Hindlimb muscle (tissue), 1 donor: Measurements from ENCODE around the gene CGN. TPM values are rescaled to one million over a fixed set of nuclear protein-coding genes. Genes with fewer than 3 reads are reported as not detected.

Experiments
- DNase-seq: peaks from one replicate; pipeline ENCODE4 v3.0.0-alpha.2; 2013
- polyA plus RNA-seq: library from polyadenylated mRNA; unstranded; fragments of 120-200 nt; gene quantifications from one replicate; pipeline ENCODE4 v1.2.1, GENCODE V29; 2013; ENCODE audit not compliant: insufficient read length

Gene CGN, protein sequence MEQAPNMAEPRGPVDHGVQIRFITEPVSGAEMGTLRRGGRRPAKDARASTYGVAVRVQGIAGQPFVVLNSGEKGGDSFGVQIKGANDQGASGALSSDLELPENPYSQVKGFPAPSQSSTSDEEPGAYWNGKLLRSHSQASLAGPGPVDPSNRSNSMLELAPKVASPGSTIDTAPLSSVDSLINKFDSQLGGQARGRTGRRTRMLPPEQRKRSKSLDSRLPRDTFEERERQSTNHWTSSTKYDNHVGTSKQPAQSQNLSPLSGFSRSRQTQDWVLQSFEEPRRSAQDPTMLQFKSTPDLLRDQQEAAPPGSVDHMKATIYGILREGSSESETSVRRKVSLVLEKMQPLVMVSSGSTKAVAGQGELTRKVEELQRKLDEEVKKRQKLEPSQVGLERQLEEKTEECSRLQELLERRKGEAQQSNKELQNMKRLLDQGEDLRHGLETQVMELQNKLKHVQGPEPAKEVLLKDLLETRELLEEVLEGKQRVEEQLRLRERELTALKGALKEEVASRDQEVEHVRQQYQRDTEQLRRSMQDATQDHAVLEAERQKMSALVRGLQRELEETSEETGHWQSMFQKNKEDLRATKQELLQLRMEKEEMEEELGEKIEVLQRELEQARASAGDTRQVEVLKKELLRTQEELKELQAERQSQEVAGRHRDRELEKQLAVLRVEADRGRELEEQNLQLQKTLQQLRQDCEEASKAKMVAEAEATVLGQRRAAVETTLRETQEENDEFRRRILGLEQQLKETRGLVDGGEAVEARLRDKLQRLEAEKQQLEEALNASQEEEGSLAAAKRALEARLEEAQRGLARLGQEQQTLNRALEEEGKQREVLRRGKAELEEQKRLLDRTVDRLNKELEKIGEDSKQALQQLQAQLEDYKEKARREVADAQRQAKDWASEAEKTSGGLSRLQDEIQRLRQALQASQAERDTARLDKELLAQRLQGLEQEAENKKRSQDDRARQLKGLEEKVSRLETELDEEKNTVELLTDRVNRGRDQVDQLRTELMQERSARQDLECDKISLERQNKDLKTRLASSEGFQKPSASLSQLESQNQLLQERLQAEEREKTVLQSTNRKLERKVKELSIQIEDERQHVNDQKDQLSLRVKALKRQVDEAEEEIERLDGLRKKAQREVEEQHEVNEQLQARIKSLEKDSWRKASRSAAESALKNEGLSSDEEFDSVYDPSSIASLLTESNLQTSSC
- polyA plus RNA-seq: 0.58 TPM

DNA sequence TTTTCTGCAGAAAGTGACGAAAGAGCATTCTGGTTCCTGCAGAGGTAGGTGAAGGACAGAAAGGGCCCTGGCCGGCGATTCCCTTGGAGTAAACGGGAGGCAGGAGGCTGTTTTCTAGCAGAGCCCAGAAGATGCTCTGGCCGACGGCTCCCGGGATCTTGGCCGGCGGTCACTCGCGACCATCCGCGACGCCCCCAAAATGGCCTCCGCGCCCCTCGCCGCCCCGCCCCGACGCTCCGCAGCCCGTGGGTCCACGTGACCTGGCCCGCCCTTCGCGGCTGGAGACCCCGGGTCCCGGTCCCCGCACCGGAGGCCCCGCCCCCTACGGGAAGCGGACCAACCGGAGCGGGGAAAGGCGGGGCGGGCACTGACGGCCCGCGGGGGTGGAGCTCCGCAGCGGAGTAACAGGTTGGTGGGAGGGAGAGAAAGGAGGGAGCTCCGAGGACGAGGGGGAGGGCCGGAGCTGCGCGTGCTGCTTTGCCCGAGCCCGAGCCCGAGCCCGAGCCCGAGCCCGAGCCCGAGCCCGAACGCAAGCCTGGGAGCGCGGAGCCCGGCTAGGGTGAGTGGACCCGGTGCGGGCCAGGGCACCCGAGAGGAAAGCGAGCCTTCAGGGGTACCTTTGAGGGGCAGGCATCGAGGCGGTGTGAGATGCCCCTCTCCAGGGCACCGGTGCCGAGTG is at the start of gene CGN:
CGN (plus strand) TSS at position 431 of the 679 bp plus-strand sequence. CDS start 7,133 bp downstream, outside the sequence.
- DNase-seq: peak; percentile 83

DNA sequence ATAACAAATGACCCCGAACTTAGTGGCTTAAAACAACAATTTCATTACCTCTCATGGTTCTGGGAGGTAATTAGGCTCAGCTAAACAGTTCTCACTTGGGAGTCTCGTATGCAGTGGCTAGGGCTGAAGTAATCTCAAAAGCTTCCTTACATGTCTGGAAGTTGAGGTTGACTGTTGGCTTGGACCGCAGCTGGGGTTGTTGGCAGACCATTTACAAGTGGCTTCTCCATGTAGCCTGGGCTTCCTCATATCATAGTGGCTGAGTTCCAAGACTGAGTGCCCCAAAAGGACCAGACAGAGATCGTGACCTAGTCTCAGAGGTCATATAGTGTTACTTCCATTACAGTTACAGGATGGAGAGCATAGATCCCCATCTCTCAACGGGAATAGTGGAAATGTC is 49.5 kb upstream of the CGN start:
- no peak for DNase-seq

DNA sequence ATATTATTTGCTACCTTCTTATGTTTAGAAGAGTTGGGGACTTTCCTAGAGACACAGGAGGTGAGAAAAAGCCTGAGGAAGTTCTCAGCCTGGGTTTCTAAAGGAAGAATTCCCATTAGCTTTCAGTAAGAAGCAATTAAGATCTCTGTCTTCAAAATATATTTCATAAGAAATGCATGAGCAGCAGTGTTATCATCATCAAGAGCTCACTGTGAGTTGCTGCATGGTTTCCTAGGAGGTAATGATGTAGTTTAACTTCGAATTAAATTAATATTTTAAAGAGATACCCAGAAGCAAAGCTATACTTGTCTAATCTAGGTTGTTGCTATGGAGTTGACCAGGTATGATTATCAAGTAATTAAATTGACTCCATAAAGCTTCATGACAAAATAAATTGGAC is 46.2 kb upstream of the CGN start:
- no peak for DNase-seq

DNA sequence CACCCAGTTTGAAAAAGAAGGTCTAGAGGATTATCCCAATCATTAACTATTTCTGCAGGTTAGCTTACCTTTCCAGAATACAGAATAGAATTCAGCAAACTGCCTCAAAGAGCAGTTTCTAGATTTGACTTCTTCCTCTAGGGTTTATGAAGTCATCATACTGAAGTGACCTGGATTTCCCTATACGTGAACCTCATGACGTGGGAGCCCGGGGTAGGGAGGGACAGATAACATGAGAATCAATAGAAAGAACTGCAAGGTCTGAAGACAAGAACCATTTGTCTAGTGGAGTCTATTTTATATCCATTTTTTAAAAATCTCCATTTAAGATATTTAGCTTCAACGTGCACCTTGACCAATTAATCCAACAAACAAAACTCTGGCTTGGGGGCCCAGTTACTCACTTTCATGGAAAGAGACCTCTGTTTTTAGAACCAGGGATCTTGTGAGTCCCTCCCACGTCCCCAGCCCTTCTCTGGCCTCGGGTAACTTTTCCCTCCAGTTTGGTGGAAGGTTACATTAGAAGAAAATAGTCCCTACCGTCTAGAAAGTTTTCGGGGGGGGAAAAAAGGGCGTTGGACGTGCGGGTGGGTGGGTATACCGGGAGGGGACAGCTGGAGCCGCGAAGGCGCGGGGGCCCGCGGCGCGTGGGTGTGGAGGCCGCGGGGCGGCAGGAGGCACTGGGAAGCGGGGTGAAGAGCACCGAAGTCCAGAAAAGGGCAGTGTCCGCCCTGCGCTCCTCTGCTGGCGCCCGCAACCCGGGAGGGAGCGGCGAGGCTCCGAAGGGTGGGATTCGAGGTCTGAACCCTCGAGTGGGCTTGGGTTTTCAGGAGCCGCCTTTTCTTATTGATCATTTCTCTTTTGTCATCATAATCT is 38.1 kb upstream of the CGN start:
- DNase-seq: peak; percentile 71

DNA sequence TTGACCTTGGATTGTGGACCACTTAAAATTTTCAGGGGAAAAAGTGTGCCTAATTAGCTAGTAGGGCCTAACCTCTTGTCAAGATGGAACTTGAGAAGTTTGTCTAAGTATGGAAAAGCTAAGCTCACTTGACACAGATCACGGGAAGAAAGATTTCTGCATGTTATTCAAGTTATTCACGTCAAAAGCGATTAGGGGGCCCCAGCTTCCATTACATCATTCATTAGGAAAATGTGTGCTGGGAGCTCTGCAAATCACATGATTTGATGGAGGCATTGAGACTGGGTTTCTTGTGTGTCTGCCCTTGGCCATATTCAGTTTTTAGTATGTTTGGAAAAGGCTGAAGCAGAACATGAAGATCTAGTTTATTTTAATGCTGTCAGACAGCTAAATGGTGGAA is 36.4 kb upstream of the CGN start:
- DNase-seq: no peak

DNA sequence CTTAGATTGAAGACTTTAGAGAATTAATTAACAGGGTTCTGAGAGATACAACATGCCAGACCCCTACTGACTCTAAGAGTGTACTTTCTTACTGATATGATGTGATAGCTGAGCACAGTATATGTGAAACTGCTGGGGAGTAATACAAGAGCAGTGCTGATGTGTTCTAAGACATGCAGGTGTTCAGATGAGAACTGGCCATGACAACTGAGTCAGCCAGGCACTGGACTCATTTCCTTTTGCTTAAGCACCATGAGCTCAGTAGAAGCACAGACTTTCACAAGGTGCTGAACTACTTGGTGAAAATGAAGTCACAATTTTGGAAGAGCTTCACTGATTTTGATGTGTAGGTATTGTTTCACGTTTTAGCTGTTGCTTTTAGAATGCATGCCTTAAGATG is 36.0 kb upstream of the CGN start:
- DNase-seq: no peak

DNA sequence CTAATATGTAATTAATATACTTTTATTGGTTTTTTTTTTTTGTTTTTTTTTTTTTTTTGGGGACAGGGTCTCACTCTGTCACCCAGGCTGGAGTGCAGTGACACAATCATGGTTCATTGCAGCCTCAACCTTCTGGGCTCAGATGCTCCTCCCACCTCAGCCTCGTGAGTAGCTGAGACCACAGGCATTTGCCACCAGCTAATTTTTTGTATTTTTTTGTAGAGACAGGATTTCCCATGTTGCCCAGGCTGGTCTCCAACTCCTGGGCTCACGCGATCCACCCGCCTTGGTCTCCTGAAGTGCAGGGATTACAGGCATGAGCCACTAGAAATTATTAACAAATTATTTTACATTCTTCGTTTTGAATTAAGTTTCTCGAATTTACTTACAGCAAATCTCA is 35.1 kb upstream of the CGN start:
- DNase-seq: no peak

DNA sequence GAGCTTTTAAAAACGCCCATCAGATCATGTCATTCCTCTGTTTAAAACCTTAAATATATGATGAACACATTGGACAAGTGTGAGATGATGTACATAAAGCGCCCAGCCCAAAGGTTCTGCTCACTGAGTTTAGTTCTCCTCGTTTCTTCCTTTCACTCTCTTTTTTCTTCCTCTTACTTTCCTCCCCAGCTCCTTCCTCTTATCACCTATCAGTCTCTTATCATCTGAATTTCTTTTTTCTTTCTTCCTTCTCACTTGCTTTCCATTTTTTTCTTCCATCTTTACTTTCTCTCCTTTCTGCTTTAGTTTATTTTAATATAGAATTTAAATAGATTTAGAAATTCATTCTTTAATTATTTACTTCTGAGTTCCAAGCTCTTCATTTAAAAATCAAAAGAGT is 34.1 kb upstream of the CGN start:
- DNase-seq: no peak

DNA sequence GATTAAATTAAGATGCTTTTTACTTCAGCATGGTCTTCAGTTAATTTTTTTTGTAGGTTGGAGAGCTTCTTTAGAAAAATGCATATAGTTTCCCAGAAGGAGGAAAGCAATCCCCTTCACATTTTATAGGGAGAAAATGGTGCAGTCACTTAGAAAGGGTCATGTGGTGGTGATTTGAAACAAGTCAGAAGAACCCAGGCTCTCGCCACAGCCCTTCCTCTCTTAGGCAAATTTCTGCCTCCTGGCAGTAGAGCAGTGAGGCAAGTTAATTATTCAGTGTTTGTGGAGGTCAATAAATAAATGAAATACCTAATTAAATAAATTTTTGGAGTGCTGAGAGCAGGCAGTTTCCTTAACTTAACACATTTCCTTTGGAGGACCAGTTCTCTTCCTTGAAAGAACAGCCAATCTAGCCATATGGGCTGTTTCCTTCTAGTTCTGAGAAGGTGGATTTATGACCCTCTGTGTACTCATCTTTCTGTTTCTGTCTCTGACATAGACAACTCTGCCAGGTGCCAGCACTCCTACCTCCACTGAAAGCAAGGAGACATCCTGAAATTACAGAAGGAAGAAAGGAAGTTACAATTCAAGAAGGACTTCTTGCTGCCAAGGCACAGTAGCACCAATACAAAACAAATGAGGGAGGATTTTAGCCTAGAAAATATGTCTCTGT is 32.9 kb upstream of the CGN start:
- DNase-seq: no peak

DNA sequence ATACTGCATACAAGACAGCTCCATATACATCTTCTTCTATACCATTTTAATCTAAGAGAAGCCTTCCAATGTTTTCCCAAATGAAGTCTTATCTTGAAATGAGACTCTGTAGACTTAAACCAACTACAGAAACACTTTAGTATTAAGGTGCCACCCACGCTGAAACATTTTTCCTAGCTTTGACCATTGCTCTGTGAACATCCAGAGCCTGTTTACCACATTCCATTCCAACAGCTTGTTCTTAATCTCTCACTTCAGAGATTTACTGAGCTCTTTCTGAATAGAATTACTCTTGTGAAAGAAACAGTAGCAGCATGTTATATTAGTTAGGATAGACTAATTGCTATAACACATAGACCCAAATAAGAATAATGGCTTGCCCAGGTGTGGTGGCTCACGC is 32.3 kb upstream of the CGN start:
- no peak for DNase-seq

DNA sequence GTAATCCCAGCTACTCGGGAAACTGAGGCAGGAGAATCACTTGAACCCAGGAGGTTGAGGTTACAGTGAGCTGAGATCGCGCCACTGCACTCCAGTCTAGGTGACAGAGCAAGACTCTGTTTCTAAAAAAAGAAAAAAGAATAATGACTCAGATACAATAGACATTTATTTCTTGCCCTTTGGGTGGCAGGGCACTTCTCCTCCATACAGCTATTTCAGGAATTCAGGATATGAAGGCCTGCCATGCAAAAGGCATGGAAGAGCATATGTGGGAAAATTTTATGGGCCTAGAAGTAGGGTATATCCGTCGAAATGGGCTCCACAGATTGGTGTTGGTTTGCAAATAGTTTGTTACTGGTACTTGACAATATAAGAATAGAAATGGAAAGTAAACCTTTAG is 31.7 kb upstream of the CGN start:
- DNase-seq: no peak

DNA sequence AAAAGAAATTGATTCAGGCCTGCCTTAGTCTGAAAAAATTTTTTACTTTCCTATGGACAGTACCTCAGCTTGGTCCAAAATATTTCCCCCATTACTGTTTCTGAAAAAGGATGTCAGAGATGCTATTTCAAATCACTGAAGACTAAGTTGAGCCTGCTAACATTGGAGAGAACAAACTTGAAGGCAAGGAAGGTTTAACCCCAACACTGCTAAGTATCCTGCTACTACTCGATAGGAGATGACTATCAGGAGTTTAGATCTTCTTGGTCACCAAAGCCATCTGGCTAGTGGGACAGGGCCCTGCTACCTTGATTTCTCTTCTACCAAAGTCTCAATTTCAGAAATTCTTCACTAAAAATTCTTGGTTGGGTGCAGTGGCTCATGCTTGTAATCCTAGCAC is 29.2 kb upstream of the CGN start:
- DNase-seq: no peak

DNA sequence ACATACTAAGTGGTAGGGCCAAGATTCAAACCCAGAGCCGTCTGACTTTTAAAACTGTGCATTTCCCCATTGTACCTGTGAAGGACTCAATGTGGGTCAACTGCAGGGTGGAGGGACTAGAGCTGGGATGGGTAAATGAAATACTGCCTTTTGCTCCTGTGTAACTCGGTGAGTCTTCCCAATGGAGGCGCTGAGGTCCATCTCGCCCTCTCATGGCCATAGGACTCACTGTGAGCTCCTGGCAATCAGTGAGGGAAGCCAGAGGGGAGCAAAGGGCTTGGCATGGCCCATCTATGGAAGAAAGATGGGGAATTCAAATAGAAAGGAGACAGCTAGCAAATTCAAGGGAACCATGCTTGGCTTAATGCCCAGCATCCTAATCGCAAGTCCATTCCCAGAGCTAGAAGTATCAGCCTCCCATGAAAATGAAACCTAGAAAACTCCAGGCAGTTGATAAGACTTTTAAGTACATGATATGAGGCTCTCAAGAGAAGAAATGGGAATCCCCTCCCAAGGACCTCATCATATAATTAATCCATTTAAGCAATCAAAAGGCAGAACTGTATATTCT is 25.4 kb upstream of the CGN start:
- no peak for DNase-seq

DNA sequence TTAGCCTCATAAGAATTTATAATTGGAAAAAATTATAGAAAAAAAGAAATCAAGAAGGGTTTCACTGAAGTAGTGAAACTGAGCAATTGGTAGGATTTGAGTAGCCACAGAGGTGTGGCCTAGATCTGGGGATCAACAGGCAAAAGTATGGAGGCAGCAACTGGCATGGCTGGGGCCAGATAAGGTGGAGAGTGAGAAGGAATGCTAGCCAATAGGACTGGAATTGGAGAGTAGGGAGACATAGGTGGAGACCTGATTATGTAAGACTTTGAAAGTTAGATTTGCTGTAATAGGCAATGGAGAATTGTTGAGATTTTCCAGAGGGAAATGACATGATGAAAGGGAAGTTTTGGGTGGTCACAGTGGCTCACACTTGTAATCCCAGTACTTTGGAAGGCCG is 24.6 kb upstream of the CGN start:
- no peak for DNase-seq

DNA sequence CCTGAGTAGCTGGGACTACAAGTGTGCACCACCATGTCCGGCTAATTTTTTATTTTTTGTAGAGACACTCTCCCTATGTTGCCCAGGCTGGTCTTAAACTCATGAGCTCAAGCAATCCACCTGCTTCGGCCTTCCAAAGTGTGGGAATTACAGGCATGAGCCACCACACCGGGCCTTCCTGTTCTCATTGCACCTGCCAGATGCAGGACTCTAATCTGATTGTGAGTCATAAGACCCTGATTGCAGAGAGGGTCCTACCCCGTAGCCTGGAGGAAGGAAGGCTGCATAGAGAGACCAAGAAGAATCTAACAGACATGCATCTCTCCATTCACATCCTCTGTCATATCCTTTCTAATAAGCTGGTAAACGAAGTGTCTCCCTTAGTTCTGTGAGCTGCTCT is 19.5 kb upstream of the CGN start:
- no peak for DNase-seq

DNA sequence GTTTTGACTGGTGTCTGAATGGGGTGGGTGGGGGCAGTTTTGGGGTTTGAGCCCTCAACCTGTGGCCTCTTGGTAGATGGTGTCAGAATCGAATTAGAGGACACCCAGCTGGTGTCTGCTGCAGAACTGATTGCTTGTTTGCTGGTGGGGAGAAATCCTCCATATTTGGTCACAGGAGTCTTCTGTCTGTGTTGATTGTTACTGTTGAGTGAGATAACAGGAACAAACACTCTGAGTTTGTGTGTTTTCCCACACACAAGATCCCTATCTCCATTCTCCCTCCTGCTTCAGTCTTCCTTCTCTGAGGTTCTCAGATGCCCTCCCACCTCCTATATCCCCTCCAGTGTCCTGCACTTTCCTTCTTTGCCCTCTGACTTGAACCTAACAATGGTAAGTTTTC is 19.1 kb upstream of the CGN start:
- DNase-seq: no peak

DNA sequence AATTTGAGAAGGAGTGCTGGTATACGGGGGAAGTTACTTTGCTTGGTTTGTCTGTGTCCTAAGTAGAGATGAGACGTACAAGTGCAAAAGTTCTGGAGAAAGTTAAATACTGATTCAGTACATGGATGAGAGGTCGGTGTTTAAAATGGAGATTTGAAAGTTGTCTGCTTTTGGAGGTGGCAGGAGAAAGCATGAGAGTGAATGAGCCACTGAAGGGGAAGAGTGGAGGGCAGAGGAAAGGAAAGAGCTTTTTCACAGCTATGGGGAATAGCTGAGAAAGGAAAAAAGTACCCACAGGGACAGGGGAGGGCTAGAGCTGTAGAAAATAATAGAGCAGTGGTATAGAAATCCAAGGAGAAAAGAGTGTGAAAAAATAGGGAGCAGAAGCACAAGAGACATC is 18.1 kb upstream of the CGN start:
- no peak for DNase-seq

DNA sequence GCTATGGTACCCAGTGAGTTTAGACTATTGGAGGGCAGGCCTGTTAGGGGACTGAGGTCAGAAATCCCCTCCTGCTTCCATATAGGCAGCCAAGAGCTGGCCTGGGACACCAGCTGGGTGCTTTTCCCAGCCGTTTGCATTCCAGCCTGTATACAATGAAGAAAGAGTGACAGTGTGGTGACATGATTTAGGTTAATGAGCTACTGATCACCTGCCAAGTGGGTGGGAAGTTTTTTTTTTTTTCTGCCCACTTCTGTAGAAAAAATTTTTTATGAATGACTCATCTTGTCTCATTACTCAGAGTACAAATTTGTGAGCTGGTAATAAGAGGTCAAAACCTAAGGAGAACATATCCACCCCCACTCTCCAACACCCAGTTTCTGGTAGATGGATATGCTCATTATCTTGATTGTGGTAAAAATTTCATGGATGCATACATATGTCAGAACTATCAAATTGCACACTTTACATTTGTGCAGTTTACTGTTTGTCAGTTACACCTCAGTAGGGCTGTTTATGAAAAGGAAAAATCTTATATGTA is 16.4 kb upstream of the CGN start:
- DNase-seq: no peak

DNA sequence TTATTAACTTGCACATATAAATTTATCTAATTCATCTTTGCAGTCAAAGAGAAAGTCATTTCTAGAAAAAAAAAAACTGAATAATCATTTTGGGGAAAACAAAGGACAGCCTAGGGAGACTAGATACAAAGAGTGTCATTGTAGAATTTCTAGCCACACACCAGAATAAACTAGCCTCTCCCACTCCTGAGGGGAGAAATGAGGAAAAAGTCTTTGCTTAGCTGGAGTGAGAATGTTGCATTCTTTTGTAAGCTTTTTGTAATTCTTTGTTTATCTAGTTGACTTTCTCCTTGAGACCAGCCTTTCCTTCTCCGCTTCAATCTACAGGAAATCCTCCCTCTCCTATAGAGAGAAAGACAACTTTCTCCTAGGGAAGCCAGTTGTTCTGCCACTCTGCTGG is 15.9 kb upstream of the CGN start:
- no peak for DNase-seq

DNA sequence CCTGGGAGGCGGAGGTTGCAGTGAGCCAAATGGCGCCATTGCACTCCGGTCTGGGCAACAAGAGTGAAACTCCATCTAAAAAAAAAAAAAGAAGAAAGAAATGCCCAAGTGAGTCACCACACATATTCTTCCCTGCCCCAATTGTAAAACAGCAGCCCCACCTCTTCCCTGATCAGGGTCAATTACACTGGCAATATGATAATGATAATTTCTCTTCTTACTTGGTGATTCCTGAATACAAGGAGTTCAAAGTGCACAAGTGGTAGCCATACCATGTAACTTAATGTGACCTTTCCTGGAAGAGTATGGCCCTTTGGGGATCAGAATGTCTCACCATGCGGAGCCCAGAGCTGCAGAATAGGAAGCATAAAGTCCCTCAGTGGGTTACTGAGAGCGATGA is 11.8 kb upstream of the CGN start:
- DNase-seq: no peak
